ENCODE results near the gene MAP3K2. TPM values are rescaled to one million over a fixed set of nuclear protein-coding genes. Genes with fewer than 3 reads are reported as not detected.

MAP3K2 gene
- total RNA-seq, 1 donor: 24.8 TPM

DNA sequence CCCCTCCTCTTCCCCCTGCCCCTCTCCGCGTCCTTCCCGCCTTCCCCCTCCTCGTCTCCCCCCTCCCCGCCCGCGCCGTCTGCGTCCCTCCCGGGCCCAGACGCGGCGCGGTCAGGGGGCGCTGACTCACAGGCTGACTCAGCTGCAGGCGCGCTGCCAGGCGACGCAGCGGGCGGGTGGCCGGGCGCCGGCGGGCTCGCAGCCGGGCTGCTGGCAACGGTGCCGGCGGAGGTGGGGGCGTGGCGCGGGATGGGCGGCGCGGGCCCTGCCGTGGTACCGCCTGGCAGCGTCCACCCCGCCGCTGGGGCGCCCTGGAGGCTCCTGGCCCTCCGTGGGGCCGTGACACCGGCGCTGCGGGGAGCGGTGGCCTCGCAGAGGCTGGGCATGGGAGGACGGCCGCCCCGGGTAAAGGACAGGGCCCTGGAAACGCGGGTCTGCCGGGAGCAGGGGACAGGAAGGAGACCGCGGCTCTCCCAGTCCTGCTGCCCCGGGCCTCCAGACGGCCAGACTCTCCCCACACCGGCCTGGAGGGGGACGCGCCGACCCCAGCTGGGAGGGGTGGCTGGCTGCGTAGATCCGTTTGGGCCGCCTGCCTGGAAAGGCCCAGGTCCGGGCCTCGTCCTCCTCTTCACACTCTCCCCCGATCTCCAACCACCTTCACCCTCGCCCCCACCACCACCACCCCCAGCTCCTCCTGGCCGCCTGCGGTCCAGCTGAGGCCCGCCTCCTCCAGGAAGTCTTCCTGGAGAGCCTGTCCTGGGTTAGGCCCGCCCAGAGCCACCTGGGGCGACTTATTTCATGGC is 20.4 kb upstream of the MAP3K2 start:
- peak; percentile 75 to 95 (median 94) for DNase-seq (ENCODE audit: low read depth in 2 of 3, low spot score in 2 of 3)

DNA sequence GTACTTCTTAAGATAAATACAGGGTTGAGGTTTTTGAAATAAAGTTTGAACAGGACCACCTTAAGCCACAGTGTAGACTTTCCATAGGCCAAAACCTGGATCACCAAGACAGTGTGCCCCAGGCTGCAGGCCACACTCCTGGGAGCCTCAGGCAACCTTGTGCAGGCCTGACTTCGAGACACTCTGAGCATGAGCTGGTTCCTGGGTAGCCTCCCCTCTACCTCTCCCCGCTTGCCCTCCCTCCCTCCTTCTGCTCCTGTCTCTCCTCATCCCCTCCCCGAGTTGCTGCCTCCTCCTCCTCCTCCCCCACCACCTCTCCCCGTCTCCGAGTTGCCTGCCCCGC is 19.9 kb upstream of the MAP3K2 start:
- no peak for DNase-seq (ENCODE audit: low read depth in 2 of 3, low spot score in 2 of 3)

DNA sequence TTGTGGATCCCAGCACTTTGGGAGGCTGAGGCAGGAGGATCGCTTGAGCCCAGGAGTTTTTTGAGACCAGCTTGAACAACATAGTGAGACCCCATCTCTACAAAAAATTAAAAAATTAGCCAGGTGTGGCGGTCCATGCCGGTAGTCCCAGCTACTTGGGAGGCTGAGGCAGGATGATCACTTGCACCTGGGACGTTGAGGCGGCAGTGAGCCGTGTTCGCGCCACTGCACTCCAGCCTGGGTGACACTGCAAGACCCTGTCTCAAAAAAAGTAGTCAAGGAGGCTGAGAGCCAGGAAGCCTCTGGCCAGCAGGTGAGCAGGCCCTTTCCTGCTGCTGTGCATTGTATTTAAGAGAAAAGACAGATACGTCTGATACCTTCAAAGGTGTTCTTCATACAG is 19.3 kb upstream of the MAP3K2 start:
- DNase-seq (ENCODE audit: low read depth in 2 of 3, low spot score in 2 of 3): no peak

DNA sequence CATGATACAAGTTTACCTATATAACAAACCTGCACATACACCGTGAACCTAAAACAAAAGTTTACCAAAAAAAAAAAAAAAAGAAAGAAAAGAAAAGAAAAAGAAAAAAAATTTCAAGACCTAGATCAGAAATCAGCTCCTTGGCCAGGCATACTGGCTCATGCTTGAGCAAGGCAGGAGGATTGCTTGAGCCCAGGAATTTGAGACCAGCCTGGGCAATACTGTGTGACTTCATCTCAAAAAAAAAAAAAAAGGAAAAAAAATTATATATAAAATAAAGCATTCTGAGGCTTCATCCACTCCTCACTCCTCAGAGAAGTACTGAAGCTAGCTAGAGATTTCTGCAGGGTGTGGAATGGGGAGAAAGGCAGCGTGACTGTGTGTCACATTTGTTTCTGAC is 18.7 kb upstream of the MAP3K2 start:
- no peak for DNase-seq (ENCODE audit: low read depth in 2 of 3, low spot score in 2 of 3)

DNA sequence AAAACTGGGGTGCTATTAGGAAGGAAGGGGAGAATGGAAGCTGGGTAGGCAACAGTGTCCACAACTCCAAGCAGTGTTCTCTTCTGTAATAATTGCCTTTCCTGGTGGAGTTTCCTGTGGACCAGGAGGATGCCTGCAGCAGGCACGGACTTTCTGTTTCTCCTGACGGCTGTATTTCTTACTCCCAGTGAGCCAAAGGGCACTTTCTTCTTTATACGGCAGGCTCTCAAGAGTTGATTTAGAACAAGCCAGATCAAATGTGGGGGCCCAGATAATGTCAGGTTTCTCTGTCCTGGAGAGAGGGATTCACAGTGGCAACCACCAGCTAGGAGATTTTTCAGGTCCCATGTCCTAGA is 17.5 kb upstream of the MAP3K2 start:
- no peak for DNase-seq (ENCODE audit: low read depth in 2 of 3, low spot score in 2 of 3)

DNA sequence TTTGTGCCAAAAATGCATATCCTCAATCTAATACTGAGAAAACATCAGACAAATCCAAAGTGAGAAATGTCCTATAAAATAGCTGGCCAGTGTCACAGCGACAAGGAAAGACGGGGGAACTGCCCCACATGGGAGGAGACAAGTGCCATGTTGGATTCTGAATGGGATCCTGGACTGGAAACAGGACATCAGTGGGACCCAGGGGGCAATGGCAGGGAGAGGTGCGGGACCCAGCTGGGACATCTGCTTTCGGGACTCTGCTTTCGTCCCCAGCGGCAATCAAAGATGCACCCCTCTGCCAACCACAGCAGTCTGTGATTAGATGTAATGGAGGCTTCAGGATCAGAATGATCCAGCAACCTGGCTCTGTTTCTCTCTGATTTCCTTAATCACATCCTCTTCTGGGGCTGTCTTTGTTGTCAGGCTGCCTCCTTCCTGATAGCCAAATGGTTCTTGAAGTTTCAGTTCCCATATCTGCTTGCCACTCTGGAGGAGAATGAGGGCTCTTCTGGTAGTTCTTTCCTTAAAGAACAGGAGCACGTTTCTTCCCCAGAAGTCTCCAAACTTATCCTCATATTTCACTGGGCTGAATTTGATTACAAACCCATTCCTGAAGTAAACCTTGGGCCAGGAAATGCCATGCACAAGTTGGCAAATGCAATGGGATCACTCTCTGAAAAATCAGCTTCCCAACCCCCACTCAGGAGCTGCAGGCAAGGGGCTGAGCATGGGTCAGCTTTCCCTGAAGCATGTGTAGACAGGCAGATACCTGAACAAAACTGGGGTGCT is 16.9 kb upstream of the MAP3K2 start:
- no peak for DNase-seq (ENCODE audit: low read depth in 2 of 3, low spot score in 2 of 3)

DNA sequence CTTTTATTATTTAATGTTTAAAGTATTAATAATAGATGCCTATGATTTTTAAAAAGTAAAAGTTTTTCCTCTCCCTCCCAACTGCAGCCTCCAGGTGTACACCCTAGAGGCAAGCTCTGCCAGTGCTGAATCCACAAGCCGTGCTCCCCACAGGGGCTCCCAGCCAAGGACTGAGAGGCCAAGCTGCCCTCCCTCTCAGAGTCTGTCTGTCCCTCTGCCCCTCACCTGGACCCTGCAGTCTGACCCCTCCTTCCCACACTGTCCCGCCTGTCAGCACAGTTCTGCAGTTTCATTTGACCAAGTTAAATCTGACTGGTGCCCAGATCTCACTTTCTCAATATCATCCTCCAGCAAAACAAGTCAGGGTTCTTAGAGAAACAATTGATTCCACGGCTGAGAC is 15.7 kb upstream of the MAP3K2 start:
- no peak for DNase-seq (ENCODE audit: low read depth in 2 of 3, low spot score in 2 of 3)

DNA sequence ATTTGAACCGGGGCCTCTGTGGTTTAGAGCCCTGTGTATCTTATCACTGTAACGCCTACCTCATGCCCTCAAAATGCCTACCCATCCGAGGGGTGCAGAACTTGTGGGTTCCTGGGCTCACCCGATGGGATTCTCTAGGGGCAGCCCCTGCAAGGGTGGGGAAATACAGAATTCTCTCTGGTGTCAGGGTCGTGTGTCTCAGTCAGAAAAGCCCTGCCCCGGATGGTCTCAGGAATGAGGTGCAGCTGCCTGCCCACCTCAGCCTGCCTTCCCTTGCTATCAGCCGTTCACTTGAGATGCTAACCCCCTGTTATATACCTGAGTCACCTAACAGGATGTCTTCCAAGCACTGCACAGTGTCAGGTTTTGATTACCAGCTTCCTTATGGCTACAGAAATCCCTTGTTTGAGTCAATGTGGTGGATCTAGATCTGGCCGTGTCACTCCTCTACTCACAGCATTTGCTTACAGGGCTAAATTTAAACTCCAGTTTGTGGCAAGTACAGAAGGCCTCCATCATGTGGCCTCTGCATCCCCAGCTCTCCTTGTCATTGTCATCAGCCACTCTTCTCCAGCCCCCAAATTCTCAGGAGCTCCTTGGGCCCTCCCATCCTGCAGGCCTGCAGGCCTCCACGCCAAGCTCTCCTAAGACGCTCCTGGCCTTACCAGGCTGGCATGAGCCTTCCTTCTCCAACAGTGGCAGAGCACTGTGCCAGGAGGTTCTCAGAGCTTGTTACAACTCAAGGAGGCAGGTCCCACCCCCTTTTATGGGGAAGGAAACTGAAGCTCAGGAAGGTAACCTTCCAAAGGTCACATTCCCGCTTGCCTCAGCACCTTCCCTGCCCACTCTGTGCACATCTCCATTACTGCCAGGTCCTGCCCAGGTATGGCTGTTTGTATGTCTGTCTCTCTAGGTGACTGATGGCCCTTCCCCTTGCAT is 14.3 kb upstream of the MAP3K2 start:
- no peak for DNase-seq (ENCODE audit: low read depth in 2 of 3, low spot score in 2 of 3)

DNA sequence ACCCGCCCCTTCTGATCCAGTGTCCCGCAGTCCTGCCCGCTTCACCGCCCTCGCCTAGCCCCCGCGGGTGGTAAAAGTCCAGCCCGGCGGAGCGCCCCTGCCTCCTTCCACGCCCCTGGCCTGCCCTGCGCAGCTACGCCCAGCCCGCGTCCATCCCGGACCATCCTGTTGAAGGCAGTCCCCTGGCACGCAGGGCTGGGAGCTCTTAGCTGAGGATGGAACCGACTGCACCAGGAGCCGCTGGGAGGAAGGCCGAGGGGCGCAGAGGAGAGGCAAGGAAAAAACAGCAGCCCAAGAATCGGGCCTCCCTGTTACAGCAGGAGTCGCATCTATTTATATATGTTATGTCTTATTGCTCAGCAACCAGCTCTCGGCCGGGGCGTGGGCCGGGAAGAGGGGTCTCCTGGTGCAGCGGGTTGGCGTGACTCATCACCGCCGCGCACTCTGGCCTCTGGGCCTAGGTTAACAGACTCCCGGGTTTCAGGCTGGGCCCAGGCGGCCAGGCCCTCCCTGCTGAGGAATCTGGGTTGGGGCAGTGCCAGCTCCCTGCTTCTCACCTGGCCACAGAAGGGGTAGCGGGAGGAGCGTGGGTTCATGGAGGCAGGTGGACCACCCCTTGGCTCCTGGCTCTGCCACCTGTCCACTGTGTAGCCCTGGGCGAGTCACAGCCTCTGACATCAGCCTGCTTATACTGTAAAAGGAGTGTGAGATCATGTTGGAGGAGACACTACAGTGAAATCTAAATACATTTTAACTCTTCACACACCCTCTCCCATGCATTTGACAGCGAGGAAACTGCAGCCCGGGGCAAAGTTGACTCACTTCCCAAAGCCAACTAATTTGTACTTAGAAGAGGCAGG is 13.4 kb upstream of the MAP3K2 start:
- DNase-seq (ENCODE audit: low read depth in 2 of 3, low spot score in 2 of 3): no peak

DNA sequence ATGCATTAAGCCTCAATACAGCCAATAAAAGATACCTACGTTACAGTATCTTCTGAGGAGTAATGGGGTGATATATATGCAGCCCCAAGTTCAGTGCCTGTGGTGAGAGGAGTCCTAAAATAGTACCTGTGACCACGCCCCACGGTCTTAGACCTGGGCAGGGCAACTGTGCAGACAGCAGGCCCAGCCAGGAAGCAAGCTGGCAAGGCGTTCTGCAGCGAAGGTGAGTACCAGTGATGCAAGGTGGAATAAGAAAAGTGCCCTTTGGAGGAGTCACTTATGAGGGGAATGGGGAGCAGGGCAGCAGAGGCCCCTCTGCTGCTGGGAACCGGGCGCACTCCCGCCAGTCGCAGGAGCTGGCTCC is 12.7 kb upstream of the MAP3K2 start:
- no peak for DNase-seq (ENCODE audit: low read depth in 2 of 3, low spot score in 2 of 3)

DNA sequence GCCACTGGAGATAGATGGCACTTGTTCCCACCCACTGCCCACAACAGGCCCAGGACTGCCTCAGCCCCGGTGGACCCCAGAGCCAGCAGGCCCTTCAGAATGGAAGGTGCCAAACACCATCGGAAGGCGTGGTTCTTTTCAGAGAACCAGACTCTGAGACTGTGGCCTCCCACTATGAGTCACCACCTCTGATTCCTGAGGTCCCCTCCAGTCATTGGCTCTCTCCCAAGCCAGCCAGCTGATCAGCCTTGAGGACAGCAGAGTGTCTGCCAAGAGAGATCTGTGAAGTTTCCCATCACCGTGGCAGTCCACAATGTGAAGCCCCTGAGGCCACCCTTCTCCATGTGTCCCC is 10.4 kb upstream of the MAP3K2 start:
- peak in 2 of 3 donors; percentile 76 to 81 for DNase-seq (ENCODE audit: low read depth in 2 of 3, low spot score in 2 of 3)

DNA sequence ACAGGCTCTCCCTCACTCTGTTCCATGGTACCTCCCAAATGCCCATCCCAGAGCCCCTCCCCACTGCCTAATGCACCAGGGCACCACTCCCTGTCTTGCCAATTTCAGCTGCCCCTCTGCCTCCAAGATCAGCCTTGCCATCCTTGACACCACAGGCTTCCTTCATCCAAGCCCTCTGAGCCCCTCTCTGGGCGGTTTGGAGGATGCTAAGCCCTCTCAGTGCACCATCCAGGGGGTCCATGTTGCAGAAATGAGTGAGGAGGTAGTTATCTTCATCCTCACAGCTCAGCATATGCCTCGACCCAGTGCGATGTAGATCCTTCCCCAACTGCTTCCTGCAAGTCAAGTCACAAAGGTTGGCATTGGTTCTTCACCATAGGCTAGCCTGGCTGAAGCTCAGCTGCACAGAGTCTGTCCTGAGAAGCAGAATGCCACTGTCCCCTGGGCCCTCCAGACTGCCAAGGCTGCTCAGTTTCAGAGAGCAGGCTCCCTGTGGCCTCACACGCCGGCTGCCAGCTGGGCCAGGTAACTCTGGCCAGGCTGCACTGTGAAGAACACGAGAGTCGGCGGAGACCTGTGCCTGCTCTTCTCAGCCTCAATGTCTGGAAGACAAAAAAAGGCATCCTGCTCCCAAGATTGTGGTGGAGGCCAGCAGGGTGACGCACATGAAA is 9.9 kb upstream of the MAP3K2 start:
- no peak for DNase-seq (ENCODE audit: low read depth in 2 of 3, low spot score in 2 of 3)

DNA sequence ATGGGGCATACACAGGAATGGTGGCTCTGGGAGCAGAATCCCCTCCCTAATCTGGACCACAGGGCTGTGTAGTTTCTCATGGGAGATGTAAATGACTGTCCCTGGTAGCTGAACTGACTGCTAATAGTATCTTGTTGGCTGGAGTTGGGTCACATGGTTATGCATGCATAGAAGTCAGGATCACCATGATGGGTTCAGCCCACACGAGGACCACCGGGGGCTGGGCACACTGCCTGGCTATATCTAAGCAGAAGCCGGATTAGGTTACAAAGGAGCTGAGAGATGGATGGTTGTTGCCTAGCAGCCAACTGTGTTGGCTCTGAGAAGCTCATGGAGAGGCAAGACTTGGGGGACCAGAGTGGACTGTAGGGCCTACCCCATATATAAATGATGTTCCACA is 6.7 kb upstream of the MAP3K2 start:
- no peak for DNase-seq (ENCODE audit: low read depth in 2 of 3, low spot score in 2 of 3)

DNA sequence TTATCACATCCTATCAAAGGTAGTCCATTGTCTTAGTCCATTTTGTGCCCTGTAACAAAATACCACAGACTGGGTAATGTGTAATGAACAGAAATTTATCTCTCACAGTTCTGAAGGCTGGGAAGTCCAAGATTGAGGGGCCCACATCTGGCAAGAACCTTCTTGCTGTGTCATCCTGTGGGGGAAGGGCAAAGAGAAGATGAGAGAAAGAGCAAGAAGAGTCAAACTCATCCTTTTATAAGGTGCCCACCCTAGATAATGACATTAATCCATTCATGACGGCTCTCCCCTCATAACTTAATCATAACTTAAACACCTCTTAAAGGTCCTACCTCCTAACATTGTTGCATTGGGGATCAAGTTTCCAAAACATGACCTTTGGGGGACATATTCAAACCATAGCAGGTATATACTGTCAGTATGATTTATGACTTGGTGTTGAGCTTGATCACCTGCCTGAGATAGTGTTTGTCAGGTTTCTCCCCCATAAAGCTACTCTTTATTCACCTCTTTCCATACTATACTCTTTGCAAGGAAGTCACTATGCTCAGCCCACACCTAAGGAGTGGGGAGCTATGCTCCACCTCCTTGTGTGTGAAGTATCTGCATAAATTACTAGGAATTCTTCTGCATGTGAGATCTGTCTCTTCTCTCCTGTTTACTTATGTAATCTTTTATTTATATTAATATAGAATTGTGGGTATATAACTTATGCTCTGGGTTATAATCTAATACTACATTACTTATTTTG is 5.2 kb upstream of the MAP3K2 start:
- no peak for DNase-seq (ENCODE audit: low read depth in 2 of 3, low spot score in 2 of 3)

DNA sequence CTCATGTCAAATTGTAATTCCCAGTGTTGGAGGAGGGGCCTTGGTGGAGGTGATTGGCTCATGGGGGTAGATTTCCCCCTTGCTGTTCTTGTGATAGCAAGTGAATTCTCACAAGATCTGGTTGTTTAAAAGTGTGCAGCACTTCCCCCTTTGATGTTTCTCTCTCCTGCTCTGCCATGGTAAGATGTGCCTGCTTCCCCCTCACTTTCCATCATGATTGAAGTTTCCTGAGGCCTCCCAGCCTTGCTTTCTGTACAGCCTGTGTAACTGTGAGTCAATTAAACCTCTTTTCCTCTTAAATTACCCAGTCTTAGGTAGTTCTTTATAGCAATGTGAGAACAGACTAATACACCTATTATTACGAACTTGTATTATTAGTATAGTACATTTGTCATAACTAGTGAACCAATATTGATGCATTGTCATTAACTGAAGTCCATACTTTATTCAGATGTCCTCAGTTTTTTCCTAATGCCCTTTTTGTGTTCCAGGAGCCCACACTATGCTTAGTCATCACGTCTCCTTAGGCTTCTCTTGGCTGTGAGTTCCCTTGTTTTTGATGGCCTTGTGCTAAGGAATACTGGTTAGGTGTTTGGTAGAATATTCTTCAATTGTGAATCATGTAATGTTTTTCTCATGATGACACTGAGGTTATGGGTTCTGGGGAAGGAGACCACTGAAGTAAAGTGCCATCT is 4.5 kb upstream of the MAP3K2 start:
- DNase-seq (ENCODE audit: low read depth in 2 of 3, low spot score in 2 of 3): no peak

DNA sequence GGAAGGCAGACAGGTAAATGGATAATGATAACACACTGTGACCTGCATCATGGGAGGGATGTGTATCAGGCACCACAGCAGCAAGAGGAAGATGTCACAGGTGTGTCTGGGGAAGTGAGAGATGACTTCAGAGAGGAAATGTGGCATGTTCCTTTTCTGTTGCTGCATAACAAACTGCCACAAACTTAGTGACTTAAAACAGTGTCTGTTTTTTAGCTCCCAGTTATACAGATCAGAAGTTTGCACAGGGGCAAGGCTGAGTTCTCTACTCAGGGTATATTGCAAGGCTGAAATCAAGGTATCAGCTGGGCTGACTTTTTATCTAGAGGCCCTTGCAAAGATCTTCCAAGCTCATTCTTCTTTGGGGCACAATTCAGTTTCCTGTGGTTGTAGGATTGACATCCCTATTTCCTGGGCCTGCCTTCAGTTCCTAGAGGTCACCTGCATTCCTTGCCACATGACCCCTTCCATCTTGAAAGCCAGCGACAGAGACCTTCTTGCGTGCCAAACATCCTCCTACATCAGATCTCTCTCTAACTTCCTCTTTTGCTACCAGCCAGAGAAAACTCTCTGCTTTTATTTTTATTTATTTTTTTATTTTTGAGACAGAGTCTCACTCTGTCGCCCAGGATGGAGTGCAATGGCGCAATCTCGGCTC is 2.1 kb upstream of the MAP3K2 start:
- peak in 2 of 3 donors; percentile 57 to 61 for DNase-seq (ENCODE audit: low read depth in 2 of 3, low spot score in 2 of 3)

DNA sequence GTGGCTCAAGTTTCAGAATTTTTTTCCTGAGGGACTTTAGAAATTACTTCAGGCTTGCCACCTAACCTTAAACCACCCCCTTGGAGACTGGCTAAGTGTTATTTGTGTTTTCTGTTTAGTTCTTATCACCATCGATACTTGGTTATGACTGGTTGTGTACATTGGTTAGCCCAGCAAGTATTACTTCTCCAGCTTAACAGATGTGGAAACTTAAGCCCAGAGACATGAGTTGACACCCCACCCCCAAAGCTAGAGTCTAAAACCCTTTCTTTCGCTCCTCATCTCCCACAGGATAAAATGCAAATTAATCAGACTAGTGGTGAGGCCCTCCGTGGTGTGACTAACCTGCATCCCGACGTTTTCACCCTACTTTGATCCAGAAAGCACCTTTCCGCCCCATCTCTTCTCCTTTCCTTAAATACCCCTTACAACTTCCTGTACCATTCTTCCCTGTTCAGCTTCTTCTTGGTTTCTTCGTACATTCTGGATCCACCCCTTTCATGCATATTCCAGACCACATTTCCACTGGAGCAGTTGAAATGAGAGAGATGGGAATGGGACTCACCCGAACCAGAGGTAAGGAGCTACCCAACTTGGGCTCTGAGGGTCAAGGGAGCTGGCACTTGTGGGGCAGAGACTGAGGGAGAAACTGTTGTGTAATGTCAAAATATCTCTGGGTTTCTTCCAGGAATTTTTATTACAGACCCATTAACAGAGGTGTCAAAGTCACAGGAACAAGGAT is 819 bp upstream of the MAP3K2 start:
- no peak for DNase-seq (ENCODE audit: low read depth in 2 of 3, low spot score in 2 of 3)
